GM12875 (cell line): ENCODE data around the gene CAMKMT.

Source experiments
- H3K4me3 ChIP-seq: one replicate; pipeline ENCODE4 v1.5.1; 2011; ENCODE audit warnings: low read depth, low read length, control low read depth
- TF ChIP-seq, protein P1 (sequence below): IDR thresholded peaks from 2 replicates; pipeline ENCODE4 v1.5.1; 2011; ENCODE audit warnings: low read depth, mild to moderate bottlenecking, control low read depth, inconsistent platforms, low read length, moderate library complexity, borderline replicate concordance; ENCODE audit not compliant: insufficient read depth

Gene CAMKMT

DNA sequence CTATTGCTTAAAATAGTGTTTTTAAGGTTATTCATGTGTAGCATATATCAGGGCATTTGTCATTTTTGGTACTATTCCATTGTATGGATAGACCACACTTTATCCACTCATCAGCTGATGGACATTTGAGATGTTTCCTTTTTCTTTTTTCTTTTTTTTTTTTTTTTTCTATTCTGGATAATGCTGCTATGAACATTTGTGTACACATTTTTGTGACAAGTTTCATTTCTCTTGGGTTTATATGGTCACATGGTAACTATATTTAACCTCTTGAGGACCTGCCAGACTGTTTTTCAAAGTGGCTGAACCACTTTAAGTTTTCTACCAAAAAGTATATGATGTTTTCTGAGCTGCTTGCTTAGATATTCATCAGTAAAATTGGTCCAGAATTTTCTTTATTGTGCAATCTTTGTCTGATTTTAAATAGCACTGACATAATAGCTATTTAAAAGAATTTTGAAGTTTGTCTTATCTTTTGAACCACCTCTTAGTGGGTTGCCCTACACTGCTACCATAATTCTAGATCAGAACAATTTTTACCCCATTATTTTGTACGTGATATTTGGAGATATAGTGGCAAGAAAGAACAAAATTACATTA, 360.4 kb downstream of the CAMKMT start:
- TF ChIP-seq, protein P1, sequence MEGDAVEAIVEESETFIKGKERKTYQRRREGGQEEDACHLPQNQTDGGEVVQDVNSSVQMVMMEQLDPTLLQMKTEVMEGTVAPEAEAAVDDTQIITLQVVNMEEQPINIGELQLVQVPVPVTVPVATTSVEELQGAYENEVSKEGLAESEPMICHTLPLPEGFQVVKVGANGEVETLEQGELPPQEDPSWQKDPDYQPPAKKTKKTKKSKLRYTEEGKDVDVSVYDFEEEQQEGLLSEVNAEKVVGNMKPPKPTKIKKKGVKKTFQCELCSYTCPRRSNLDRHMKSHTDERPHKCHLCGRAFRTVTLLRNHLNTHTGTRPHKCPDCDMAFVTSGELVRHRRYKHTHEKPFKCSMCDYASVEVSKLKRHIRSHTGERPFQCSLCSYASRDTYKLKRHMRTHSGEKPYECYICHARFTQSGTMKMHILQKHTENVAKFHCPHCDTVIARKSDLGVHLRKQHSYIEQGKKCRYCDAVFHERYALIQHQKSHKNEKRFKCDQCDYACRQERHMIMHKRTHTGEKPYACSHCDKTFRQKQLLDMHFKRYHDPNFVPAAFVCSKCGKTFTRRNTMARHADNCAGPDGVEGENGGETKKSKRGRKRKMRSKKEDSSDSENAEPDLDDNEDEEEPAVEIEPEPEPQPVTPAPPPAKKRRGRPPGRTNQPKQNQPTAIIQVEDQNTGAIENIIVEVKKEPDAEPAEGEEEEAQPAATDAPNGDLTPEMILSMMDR: no peak
- no peak overlapping the region for H3K4me3 ChIP-seq

- TF ChIP-seq, protein P1: no peak
- no peak overlapping the region for H3K4me3 ChIP-seq
Observed at GRCh38 chr2:44723921-44724320, 362.2 kb downstream of the CAMKMT start.

DNA sequence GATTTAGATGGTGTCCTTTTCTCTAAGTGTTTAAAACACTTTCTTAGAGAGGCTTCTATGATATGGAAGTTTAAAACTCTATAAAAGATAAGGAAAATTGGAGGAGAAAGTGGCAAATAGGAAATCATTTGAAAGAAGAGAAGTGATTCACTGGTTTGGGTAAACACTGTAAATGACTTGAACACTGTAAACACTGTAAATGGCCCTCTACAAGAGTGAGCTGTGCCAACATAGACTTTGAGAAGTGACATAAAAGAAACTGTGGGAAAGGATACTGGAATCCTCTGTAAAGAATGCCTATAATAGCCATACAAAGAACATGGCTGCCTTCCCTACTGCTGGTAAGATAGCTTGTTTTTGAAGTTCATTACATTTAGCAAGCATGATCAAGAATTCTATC, 368.8 kb downstream of the CAMKMT start:
- H3K4me3 ChIP-seq: no peak overlapping the region
- TF ChIP-seq, protein P1: no peak

GRCh38 chr2:44731505-44731904, 369.8 kb downstream of the CAMKMT start:
- H3K4me3 ChIP-seq: no peak overlapping the region
- TF ChIP-seq, protein P1: no peak

- TF ChIP-seq, protein P1: no peak
- H3K4me3 ChIP-seq: no peak overlapping the region
Observed at GRCh38 chr2:44736270-44736942, 374.7 kb downstream of the CAMKMT start.

DNA sequence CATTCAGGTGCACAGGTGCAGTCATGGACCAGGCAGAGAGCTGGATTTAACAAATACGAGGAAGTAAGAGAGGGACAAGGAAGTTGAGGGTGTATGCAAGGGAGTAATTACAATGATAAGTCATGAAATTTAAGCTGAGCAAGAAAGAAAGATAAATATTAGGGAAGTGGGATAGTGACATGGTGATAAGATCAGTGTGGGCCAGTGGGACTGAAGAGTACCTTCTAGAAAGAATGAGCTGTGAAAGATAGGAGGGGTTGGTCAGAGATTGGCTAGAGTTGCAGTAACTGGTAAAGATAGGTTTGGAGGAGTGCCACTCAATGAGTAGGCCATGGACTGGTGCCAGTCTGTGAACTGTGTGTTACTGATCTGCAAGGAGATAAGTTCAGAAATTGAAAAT, 378.9 kb downstream of the CAMKMT start:
- no peak overlapping the region for H3K4me3 ChIP-seq
- TF ChIP-seq, protein P1: no peak

DNA sequence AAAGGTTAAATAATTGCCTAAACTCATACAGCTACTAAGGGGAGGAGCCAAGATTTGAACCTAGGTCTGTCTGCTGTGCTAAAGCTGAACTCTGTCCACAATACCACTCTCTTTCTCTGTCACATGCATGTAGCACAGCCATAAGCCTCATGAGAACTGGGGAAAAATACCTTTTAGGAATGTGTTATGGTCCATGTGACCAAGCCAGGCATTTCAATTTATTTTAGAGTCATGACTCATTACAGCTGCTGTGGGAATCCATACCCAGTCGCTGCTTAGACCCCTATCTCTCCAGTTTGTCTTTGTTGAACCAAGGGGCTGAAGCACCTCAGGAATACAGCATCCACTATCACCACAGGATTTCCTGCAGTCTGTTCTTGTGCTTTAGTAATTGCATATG, 379.8 kb downstream of the CAMKMT start:
- TF ChIP-seq, protein P1: no peak
- H3K4me3 ChIP-seq: no peak overlapping the region
